Measurements from ENCODE around the gene SLC3A2.
"Not testable (repeated sequence)": the region's sequence is repeated elsewhere in the genome, so short reads cannot be mapped to it uniquely, and the experiment has no call there.

Gene SLC3A2

DNA sequence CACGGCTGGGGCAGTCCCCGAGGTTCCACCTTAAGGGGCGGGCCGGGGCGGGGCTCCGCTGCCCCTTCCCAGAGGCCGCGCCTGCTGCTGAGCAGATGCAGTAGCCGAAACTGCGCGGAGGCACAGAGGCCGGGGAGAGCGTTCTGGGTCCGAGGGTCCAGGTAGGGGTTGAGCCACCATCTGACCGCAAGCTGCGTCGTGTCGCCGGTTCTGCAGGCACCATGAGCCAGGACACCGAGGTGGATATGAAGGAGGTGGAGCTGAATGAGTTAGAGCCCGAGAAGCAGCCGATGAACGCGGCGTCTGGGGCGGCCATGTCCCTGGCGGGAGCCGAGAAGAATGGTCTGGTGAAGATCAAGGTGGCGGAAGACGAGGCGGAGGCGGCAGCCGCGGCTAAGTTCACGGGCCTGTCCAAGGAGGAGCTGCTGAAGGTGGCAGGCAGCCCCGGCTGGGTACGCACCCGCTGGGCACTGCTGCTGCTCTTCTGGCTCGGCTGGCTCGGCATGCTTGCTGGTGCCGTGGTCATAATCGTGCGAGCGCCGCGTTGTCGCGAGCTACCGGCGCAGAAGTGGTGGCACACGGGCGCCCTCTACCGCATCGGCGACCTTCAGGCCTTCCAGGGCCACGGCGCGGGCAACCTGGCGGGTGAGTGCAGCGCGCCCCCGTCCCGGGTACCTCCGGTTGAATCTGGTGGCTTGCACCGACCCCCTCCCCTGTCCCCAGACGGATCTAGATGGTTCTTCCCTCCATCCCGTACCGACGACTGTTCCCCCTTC is at the start of gene SLC3A2:
SLC3A2 (plus strand) TSS at position 94 of the 776 bp plus-strand sequence; CDS start at position 222, 128 bp downstream.
- Histone ChIP-seq H3K9ac (ENCODE audit: low read length) (peak within 1 kb of the TSS; percentile 100), H3K27me3 (ENCODE audit: control insufficient read depth, insufficient read depth, low read length) (no peaks in the 10 kb centered on the region), H3K9me3 (ENCODE audit: control insufficient read depth, low read depth, low read length) (no peaks in the 10 kb centered on the region), H3K4me3 (ENCODE audit: low read length) (peak within 1 kb of the TSS; percentile 89), H3K27ac (ENCODE audit: low read length) (peak within 1 kb of the TSS; percentile 99), H3K4me1 (ENCODE audit: control insufficient read depth, low read depth, low read length) (peaks cover 28% of the 10 kb centered on the region), H3K36me3 (ENCODE audit: control insufficient read depth, low read depth, low read length) (peaks cover 70% of the 10 kb centered on the region)

DNA sequence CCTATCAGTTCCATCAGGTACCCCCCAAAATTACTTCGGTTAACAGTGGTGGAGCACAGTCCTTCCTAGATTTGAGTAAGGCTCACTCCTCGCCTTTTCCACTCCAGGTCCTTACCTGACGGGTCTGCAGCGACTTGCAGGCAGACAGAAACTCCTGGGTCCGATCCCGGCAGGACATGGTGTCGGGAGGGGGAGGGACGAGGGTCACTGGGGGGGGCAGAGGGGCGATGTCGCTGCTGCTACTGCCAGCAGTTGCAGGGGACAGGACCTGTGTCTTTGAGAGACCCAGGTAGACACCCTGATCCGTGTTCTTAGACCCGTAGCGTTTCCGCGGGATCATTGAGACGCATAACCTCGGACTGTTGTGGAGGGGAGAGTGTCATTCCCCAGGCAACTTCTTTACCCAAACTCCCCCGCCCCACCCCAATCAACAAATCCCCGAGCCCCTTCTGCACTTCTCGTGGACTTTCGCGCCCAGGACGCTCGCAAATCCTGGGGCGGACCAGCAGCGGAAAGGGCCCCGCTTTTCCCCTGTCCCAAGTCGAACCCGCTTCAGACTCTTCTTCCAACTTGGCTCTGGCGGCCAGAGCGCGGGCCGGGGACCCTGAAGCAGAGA is 49.7 kb upstream of the SLC3A2 start:
- peak overlapping the region; percentile 69 for H3K9ac ChIP-seq (ENCODE audit: low read length)
- peaks cover 6% of the 10 kb centered on the region for H3K4me1 ChIP-seq (ENCODE audit: control insufficient read depth, low read depth, low read length)
- peaks cover 35% of the 10 kb centered on the region for H3K36me3 ChIP-seq (ENCODE audit: control insufficient read depth, low read depth, low read length)
- H3K9me3 ChIP-seq (ENCODE audit: control insufficient read depth, low read depth, low read length), result no peaks in the 10 kb centered on the region
- peak overlapping the region; percentile 81 for H3K4me3 ChIP-seq (ENCODE audit: low read length)
- H3K27ac ChIP-seq (ENCODE audit: low read length), result peak overlapping the region; percentile 58
- no peaks in the 10 kb centered on the region for H3K27me3 ChIP-seq (ENCODE audit: control insufficient read depth, insufficient read depth, low read length)

DNA sequence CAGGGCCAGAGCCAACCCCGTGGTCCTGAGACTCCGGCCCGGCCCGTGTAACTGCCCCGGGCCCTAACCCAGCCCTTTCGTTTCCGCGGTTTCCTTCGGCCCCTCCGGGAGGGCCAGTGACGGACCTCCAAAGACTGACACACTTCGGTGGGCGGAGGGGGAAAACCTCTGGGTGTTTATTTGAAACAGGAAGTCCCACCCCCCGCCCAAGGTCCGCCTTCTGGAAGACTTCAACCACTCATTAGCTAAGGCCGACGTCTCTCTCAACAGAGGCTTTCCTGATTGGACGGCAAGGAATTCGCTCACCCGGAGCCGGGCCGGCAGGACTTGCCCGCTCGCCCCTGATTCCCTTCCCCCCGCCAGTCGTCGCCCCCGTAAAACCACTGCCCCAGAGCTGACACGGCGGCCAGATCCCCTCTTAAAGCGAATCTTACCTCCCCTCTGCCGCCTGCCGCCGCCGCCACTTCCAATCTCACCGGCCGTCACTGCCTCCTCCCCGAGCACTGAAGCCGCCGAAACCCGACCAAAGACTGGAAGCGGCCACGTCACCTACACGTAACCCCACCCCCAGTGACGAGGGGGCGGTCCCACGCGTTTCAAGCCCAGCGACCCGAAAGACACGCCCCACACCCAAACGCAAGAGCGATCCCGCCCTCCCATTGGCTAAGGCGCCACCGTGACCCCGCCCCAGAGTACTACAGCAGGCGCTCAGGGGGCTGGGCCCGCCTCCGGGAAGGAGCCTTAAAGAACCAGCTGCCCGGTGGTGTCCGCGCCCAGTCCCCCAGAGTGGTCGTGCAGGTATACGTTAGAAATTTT is 49.0 kb upstream of the SLC3A2 start, which contains the start of gene STX5:
STX5 (minus strand) TSS at position 532 of the 816 bp plus-strand sequence. CDS start 808 bp downstream, outside the sequence.
- Histone ChIP-seq H3K4me3 (ENCODE audit: low read length) (peak within 1 kb of the TSS; percentile 81), H3K9ac (ENCODE audit: low read length) (peak within 1 kb of the TSS; percentile 69), H3K27me3 (ENCODE audit: control insufficient read depth, insufficient read depth, low read length) (no peaks in the 10 kb centered on the region), H3K9me3 (ENCODE audit: control insufficient read depth, low read depth, low read length) (no peaks in the 10 kb centered on the region), H3K27ac (ENCODE audit: low read length) (peak within 1 kb of the TSS; percentile 58), H3K4me1 (ENCODE audit: control insufficient read depth, low read depth, low read length) (peaks cover 6% of the 10 kb centered on the region), H3K36me3 (ENCODE audit: control insufficient read depth, low read depth, low read length) (peaks cover 40% of the 10 kb centered on the region)

DNA sequence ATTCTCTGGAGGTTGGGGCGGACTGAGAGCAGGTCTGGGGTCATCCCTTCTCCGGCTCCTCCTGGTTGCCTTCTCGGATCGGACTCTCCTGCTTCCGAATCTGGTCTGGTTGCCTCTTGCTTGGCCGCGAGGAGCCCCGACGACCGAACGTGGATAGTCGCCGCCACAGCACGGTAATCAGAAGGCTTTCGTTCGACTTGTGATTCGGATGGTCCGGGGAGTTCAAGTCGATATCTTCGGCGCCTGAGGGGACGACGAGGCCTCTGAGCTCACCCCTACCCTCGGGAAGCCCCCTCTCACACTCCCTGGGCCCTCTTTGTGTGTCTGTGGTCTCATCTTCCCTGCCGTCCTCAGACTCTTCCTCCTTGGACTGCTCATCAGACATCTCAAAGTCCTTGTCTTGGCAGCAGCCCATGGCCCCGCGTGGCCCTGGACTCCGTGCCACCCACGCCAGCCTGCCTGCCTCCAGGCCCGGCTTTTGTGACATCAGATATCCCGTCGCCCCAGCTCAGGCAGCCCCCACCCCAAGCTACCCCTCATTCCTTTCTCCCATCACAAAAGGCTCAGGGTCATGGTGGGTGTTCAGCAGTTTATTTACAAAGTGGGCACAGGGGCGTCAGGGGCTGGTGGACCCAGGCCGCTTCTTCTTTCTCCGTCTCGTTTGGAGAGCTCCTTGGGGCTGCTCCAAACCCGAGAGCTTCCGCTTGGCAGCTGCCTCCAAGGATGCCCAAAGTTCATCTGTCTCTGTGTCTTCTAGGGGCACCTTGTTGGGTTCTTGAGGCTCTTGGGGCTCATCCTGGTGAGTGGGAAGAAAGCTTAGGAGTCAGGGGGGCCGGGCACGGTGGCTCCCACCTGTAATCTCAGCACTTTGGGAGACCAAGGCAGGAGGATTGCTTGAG is 48.1 kb upstream of the SLC3A2 start, which contains the start of gene TEX54:
TEX54 (minus strand) TSS at position 506 of the 899 bp plus-strand sequence.
- Histone ChIP-seq H3K27ac (ENCODE audit: low read length) (peak within 1 kb of the TSS; percentile 56), H3K4me1 (ENCODE audit: control insufficient read depth, low read depth, low read length) (peaks cover 6% of the 10 kb centered on the region), H3K9ac (ENCODE audit: low read length) (peak within 1 kb of the TSS; percentile 69), H3K36me3 (ENCODE audit: control insufficient read depth, low read depth, low read length) (peaks cover 33% of the 10 kb centered on the region), H3K9me3 (ENCODE audit: control insufficient read depth, low read depth, low read length) (no peaks in the 10 kb centered on the region), H3K27me3 (ENCODE audit: control insufficient read depth, insufficient read depth, low read length) (no peaks in the 10 kb centered on the region), H3K4me3 (ENCODE audit: low read length) (peak within 1 kb of the TSS; percentile 81)

DNA sequence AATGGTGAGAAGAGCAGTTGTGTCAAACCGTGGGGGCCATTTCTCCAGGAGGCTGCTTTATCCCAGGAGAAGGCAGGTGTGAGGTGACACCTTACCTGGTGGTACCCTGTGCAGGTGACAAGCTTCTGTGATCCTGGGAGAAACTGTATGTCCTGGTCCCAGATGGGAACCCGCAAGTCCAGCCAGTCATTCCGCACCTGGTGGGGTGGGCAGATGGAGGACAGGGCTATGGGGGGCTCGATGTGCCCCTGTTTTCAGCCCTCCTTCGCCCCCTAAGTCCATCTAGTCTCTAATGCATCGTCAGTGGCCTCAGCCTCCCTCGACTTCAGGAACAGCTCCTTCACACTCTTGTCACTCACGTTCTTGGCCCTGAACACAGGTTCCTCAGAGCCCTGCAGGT is 45.4 kb upstream of the SLC3A2 start:
- no peak overlapping the region for H3K27ac ChIP-seq (ENCODE audit: low read length)
- H3K4me3 ChIP-seq (ENCODE audit: low read length), result no peak overlapping the region
- H3K9me3 ChIP-seq (ENCODE audit: control insufficient read depth, low read depth, low read length), result no peaks in the 10 kb centered on the region
- peaks cover 5% of the 10 kb centered on the region for H3K4me1 ChIP-seq (ENCODE audit: control insufficient read depth, low read depth, low read length)
- H3K27me3 ChIP-seq (ENCODE audit: control insufficient read depth, insufficient read depth, low read length), result no peaks in the 10 kb centered on the region
- H3K9ac ChIP-seq (ENCODE audit: low read length), result no peak overlapping the region
- peaks cover 35% of the 10 kb centered on the region for H3K36me3 ChIP-seq (ENCODE audit: control insufficient read depth, low read depth, low read length)

DNA sequence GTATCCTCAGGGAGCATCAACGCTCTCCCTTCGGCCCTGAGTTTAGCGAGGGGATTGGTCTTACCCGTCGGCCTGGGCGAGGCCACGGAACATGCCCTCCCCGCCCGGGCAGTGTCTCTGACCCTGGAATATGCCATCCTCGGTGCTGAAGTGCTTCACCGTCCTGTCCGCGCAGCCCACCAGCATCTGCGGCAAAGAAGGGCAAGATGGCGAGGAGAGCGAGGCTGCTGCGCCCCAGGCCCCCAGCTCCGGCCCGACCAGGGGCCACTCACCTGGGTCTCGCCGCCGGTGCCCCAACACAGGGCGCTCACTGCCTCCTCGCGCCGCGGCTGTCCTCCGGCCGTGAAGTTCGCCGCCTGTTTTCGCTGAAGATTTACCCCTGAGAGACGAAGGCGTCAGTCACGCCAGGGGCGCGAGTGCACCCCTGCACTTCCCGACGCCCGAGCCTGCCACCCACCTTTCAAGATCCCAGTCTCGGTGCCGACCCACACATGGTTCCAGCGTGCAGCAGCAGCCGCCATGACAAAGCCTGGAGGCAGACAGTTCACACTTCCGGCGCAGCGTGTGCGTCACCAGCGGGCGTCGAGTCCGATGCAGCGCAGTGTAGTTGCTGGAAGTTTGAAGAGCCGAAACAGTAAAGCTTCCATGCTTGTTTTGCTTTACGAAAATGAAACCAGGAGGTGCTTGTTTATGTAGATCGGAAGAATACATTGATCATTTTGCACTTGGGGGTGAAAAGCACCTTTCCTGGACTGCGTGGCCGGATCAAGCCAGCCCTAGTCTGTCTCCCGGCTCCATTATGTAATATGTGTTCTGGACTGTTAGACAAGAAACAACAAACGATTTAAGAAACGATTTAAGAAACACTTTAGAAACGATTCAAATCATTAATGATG is 41.4 kb upstream of the SLC3A2 start, which contains the start of gene WDR74:
WDR74 (minus strand) TSS at position 541 of the 896 bp plus-strand sequence; CDS start at position 521, 20 bp downstream.
- Histone ChIP-seq H3K9ac (ENCODE audit: low read length) (peak within 1 kb of the TSS; percentile 77), H3K4me3 (ENCODE audit: low read length) (peak within 1 kb of the TSS; percentile 77), H3K4me1 (ENCODE audit: control insufficient read depth, low read depth, low read length) (peaks cover 9% of the 10 kb centered on the region), H3K27ac (ENCODE audit: low read length) (peak within 1 kb of the TSS; percentile 97), H3K9me3 (ENCODE audit: control insufficient read depth, low read depth, low read length) (no peaks in the 10 kb centered on the region), H3K27me3 (ENCODE audit: control insufficient read depth, insufficient read depth, low read length) (no peaks in the 10 kb centered on the region), H3K36me3 (ENCODE audit: control insufficient read depth, low read depth, low read length) (peaks cover 26% of the 10 kb centered on the region)

DNA sequence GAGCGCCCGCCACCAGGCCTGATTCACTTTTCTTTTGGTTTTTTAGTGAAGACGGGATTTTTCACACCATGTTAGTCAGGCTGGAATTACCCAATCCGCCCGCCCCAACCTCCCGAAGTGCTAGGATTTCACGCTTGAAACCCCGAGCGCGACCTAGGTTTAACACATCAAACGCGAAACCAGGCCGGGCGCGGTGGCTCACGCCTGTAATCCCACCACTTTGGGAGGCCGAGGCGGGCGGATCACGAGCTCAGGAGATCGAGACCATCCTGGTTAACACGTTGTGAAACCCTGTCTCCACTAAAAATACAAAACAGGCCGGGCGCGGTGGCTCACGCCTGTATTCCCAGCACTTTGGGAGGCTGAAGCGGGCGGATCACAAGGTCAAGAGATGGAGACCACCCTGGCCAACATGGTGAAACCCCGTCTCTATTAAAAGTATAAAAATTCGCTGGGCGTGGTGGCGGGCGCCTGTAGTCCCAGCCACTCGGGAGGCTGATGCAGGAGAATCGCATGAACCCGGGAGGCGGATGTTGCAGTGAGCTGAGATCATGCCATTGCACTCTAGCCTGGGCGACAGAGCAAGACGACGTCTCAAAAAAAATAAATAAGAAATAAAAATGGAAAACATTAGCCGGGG is 39.9 kb upstream of the SLC3A2 start:
- Histone ChIP-seq H3K4me3 (ENCODE audit: low read length) (peak overlapping the region; percentile 77), H3K36me3 (ENCODE audit: control insufficient read depth, low read depth, low read length) (peaks cover 10% of the 10 kb centered on the region), H3K9ac (ENCODE audit: low read length) (peak overlapping the region; percentile 77), H3K27ac (ENCODE audit: low read length) (peak overlapping the region; percentile 83)
- H3K4me1 ChIP-seq (ENCODE audit: control insufficient read depth, low read depth, low read length); H3K9me3 ChIP-seq (ENCODE audit: control insufficient read depth, low read depth, low read length); H3K27me3 ChIP-seq (ENCODE audit: control insufficient read depth, insufficient read depth, low read length): not testable (repeated sequence)

DNA sequence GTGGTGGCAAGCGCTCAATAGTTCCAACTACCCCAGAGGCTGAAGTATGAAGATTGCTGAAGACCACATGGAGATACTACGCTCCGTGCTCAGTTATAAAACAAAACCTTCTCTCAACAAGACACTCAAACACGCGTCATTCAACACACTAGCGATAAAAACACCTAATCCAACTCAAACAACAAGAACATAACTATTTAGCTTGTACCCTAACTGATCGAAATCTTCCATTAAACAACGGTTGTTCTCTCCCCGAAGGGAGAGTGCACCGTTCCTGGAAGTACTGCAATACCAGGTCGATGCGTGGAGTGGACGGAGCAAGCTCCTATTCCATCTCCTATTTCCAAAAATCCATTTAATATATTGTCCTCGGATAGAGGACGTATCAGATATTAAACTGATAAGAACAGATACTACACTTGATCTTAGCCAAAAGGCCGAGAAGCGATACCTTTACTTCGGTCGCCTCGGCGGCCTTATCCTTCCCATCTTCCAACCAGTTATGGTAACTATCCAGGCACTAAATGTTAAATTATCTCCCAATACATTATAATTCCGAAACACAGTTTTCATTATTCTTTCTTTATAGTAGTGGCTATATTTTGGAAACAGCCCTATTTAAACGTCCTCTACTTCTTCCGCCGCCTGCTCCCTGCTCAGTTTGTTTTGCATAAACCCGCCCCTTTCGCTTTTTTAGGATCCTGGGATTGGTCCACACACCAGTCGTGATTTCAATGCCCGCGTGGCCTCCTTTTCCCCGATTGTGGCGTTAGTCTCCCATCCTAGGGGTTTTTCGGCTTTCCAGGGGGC is 39.1 kb upstream of the SLC3A2 start:
- Histone ChIP-seq H3K36me3 (ENCODE audit: control insufficient read depth, low read depth, low read length) (peaks cover 4% of the 10 kb centered on the region), H3K9ac (ENCODE audit: low read length) (peak overlapping the region; percentile 95), H3K27ac (ENCODE audit: low read length) (peak overlapping the region; percentile 100), H3K27me3 (ENCODE audit: control insufficient read depth, insufficient read depth, low read length) (no peaks in the 10 kb centered on the region), H3K4me1 (ENCODE audit: control insufficient read depth, low read depth, low read length) (peaks cover 9% of the 10 kb centered on the region), H3K4me3 (ENCODE audit: low read length) (peak overlapping the region; percentile 72), H3K9me3 (ENCODE audit: control insufficient read depth, low read depth, low read length) (no peaks in the 10 kb centered on the region)

DNA sequence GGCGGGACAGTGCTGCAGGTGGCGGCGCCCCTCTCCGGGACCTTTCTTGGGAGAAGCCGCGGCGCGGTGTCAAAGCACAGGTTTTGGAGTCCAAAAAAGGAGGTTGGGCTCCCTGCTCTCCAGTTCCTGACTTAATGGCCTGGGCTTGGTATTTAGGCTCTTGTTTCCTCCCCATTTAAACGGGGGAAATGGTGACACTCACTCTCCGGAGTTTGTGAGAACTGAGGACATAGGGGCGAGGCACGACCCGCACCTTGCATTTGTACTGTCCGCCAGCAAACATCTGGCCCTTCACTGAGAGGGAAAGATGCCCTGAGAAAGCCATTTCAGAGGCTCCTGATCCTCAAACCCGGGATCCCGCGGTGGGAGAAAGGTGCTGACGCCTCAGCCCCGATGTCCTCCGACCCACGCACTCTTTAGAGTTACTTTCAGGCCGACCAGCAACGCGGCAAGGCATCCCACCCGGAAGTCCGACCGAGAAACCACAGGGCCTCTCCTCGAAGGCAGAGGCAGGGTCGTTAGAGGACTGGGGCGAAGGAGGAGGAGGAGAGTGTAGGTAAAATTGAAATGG is 38.4 kb upstream of the SLC3A2 start:
- Histone ChIP-seq H3K27me3 (ENCODE audit: control insufficient read depth, insufficient read depth, low read length) (no peaks in the 10 kb centered on the region), H3K4me1 (ENCODE audit: control insufficient read depth, low read depth, low read length) (peaks cover 9% of the 10 kb centered on the region), H3K36me3 (ENCODE audit: control insufficient read depth, low read depth, low read length) (peaks cover 4% of the 10 kb centered on the region), H3K9ac (ENCODE audit: low read length) (peak overlapping the region; percentile 95), H3K27ac (ENCODE audit: low read length) (peak overlapping the region; percentile 100), H3K9me3 (ENCODE audit: control insufficient read depth, low read depth, low read length) (no peaks in the 10 kb centered on the region), H3K4me3 (ENCODE audit: low read length) (peak overlapping the region; percentile 72)

All from iPS-18a (cell line).